Measurements from ENCODE around the gene AMIGO1.

AMIGO1 gene

GRCh38 chr1:109517337-109517736, 7.8 kb upstream of the AMIGO1 start:
- no peak for TF ChIP-seq CTCF (conservative IDR thresholded peaks at IDR 0.05; ENCODE audit: low read depth, low read length)
- H3K27ac ChIP-seq = no peak overlapping the region
- H3K4me2 ChIP-seq = no peak overlapping the region
- H2AFZ ChIP-seq (ENCODE audit: low read depth) = no peak overlapping the region
- H3K4me1 ChIP-seq (ENCODE audit: low read depth, poor library complexity, severe bottlenecking) = no peaks in the 10 kb centered on the region
- no peak overlapping the region for H3K9ac ChIP-seq
- H3K4me3 ChIP-seq (IDR thresholded peaks at IDR 0.05; ENCODE audit: insufficient read depth, low read depth, low read length) = no peak overlapping the region
- no peaks in the 10 kb centered on the region for H3K27me3 ChIP-seq (ENCODE audit: insufficient read depth, low read depth)
- no peaks in the 10 kb centered on the region for H3K36me3 ChIP-seq (ENCODE audit: insufficient read depth)
- H4K20me1 ChIP-seq (ENCODE audit: insufficient read depth) = no peaks in the 10 kb centered on the region
- H3K79me2 ChIP-seq (ENCODE audit: insufficient read depth, low read depth) = no peaks in the 10 kb centered on the region

- no peaks in the 10 kb centered on the region for H3K79me2 ChIP-seq (ENCODE audit: insufficient read depth, low read depth)
Measured at GRCh38 chr1:109516872-109517271, 7.3 kb upstream of the AMIGO1 start.

GRCh38 chr1:109514846-109515245, 5.3 kb upstream of the AMIGO1 start:
- Histone ChIP-seq H3K4me1 (ENCODE audit: low read depth, poor library complexity, severe bottlenecking) (peaks cover 7% of the 10 kb centered on the region), H3K4me2 (no peak overlapping the region), H3K79me2 (ENCODE audit: insufficient read depth, low read depth) (no peaks in the 10 kb centered on the region), H3K9ac (no peak overlapping the region), H2AFZ (ENCODE audit: low read depth) (no peak overlapping the region), H3K27me3 (ENCODE audit: insufficient read depth, low read depth) (no peaks in the 10 kb centered on the region), H3K27ac (no peak overlapping the region), H4K20me1 (ENCODE audit: insufficient read depth) (no peaks in the 10 kb centered on the region), H3K36me3 (ENCODE audit: insufficient read depth) (no peaks in the 10 kb centered on the region), H3K4me3 (IDR thresholded peaks at IDR 0.05; ENCODE audit: insufficient read depth, low read depth, low read length) (no peak overlapping the region)
- no peak for TF ChIP-seq CTCF (conservative IDR thresholded peaks at IDR 0.05; ENCODE audit: low read depth, low read length)

More at GRCh38 chr1:109516872-109517271, 7.3 kb upstream of the AMIGO1 start:
- H3K27ac ChIP-seq = no peak overlapping the region
- H4K20me1 ChIP-seq (ENCODE audit: insufficient read depth) = no peaks in the 10 kb centered on the region
- H3K4me3 ChIP-seq (IDR thresholded peaks at IDR 0.05; ENCODE audit: insufficient read depth, low read depth, low read length) = no peak overlapping the region
- no peaks in the 10 kb centered on the region for H3K4me1 ChIP-seq (ENCODE audit: low read depth, poor library complexity, severe bottlenecking)
- H2AFZ ChIP-seq (ENCODE audit: low read depth) = no peak overlapping the region
- no peak overlapping the region for H3K9ac ChIP-seq
- no peaks in the 10 kb centered on the region for H3K36me3 ChIP-seq (ENCODE audit: insufficient read depth)
- no peak for TF ChIP-seq CTCF (conservative IDR thresholded peaks at IDR 0.05; ENCODE audit: low read depth, low read length)
- no peaks in the 10 kb centered on the region for H3K27me3 ChIP-seq (ENCODE audit: insufficient read depth, low read depth)
- no peak overlapping the region for H3K4me2 ChIP-seq

- no peaks in the 10 kb centered on the region; the same call in 1 of the 2 replicates for H3K27me3 ChIP-seq (ENCODE audit: insufficient read depth, low read depth)
- H4K20me1 ChIP-seq (ENCODE audit: insufficient read depth) = no peaks in the 10 kb centered on the region
- H3K4me3 ChIP-seq (IDR thresholded peaks at IDR 0.05; ENCODE audit: insufficient read depth, low read depth, low read length) = no peak overlapping the region
- H3K36me3 ChIP-seq (ENCODE audit: insufficient read depth) = no peaks in the 10 kb centered on the region
- peaks cover 7% of the 10 kb centered on the region for H3K4me1 ChIP-seq (ENCODE audit: low read depth, poor library complexity, severe bottlenecking)
- no peak overlapping the region for H3K9ac ChIP-seq
- H2AFZ ChIP-seq (ENCODE audit: low read depth) = no peak overlapping the region
- H3K4me2 ChIP-seq = no peak overlapping the region
- TF ChIP-seq CTCF (conservative IDR thresholded peaks at IDR 0.05; ENCODE audit: low read depth, low read length) = no peak
- H3K79me2 ChIP-seq (ENCODE audit: insufficient read depth, low read depth) = no peaks in the 10 kb centered on the region
- no peak overlapping the region for H3K27ac ChIP-seq
Measured at GRCh38 chr1:109513110-109513710, 3.7 kb upstream of the AMIGO1 start.

Data from KMS-11 (cell line).